Aorta (tissue), 5 donors: ENCODE results near the gene IDH1. TPM values are rescaled to one million over a fixed set of nuclear protein-coding genes. Genes with fewer than 3 reads are reported as not detected.

Experiments
- ATAC-seq: fragments of 200-7000 bp; cut with Tn5 transposase; one replicate; pipeline ENCODE4 v1.9.1; 2022; ENCODE audit warnings: moderate library complexity; ENCODE audit not compliant: low FRiP score
- DNase-seq, 2 donors: peaks; one replicate each; pipeline ENCODE4 v3.0.0-alpha.2; 2020
- H3K27ac ChIP-seq, 2 donors: one replicate each; pipeline ENCODE4 v1.5.1; 2013; ENCODE audit warnings: low read length in 2 of 2, mild to moderate bottlenecking in 2 of 2, moderate library complexity in 2 of 2, control low read depth in 1 of 2, inconsistent platforms in 1 of 2, low read depth in 1 of 2
- H3K27me3 ChIP-seq, 2 donors: one replicate each; pipeline ENCODE4 v1.6.1; 2013; ENCODE audit warnings: control low read depth in 1 of 2, low read length in 1 of 2, mild to moderate bottlenecking in 1 of 2, moderate library complexity in 1 of 2; ENCODE audit not compliant: insufficient read depth in 2 of 2, control insufficient read depth in 1 of 2
- H3K36me3 ChIP-seq, 2 donors: one replicate each; pipeline ENCODE4 v1.6.1; 2013; ENCODE audit warnings: control low read depth in 1 of 2, low read length in 1 of 2, mild to moderate bottlenecking in 1 of 2; ENCODE audit not compliant: insufficient read depth in 2 of 2, control insufficient read depth in 1 of 2
- H3K4me1 ChIP-seq, 2 donors: one replicate each; pipeline ENCODE4 v1.6.1; 2013; ENCODE audit warnings: low read length in 2 of 2, control low read depth in 1 of 2, mild to moderate bottlenecking in 1 of 2, moderate library complexity in 1 of 2; ENCODE audit not compliant: insufficient read depth in 2 of 2, control insufficient read depth in 1 of 2
- H3K4me3 ChIP-seq, 2 donors: one replicate each; pipeline ENCODE4 v1.5.1; 2013; ENCODE audit warnings: low read length in 2 of 2, control low read depth in 1 of 2, mild to moderate bottlenecking in 1 of 2
- H3K9me3 ChIP-seq: one replicate; pipeline ENCODE4 v1.6.1; 2013; ENCODE audit warnings: mild to moderate bottlenecking, low read length; ENCODE audit not compliant: control insufficient read depth
- WGBS, 2 donors: extraction: QIAGEN DNeasy Blood & Tissue Kit; methylation state at CpG; one replicate each; pipeline ENCODE4 v1.1.7; 2013; 5-methylcytosine and 5-hydroxymethylcytosine counted together
- intact Hi-C, 2 donors: fragments of 100-400 bp; cut with DNase I; formaldehyde crosslinking; loops; one replicate each; pipeline versions ENCODE4 v1.14.2 to v1.15.0; 2022
- polyA plus RNA-seq, 2 donors: library from polyadenylated mRNA; stranded (reverse); fragments of 200-250 nt; gene quantifications; one replicate each; pipeline ENCODE4 v1.2.3, GENCODE V29; 2013
- total RNA-seq, 2 donors: library from RNA; stranded (reverse); fragmentation: NEBNext Ultra II Directional; extraction: Animal tissue kit (Norgen Biotek cat#: 25700); gene quantifications; one replicate each; pipeline ENCODE4 v1.2.1, GENCODE V29; 2021
- donor health status: healthy with polysubstance abuse.
- donor health status: Bipolar disorder and iron deficiency.
- donor health status: DM: no; HTN: no; CAD: no.
- donor health status: DM: no; HTN: no; CAD: no.
- donor health status: DM: yes; HTN: yes; CAD: no.

The IDH1 gene
- total and polyA plus RNA-seq, 4 donors = 25.1 to 78.4 (median 54.7) TPM

DNA sequence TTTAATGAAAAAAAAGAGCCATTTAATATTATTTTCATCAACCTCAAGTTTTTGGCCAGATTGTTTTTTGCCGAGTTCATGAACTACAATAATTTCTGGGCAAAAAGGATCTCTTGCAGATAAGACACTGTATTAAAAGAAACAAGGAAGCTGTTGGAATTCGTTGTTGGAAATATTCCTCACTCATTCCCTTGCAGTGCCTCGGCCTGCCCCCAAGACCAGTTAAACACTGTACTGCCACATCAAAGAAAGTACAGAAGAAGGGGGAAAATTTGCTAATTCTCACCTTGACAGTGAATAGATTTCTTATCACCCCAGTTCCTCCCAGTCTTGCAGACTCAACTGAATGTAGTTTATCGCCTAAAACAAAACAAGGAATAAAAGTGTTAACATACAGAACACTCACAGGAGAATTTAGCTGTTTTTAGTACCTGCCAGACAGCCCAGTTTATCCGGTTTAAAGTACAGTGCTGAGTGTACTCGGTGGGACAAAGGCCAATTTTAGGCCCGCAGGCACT lies 1.2 kb downstream of the IDH1 start:
- no peaks in the 10 kb centered on the region for H3K27me3 ChIP-seq
- 0 to 1% methylated on average over 7 of the region's 7 CpGs for WGBS, 2 donors
- H3K9me3 ChIP-seq = no peaks in the 10 kb centered on the region
- H3K27ac ChIP-seq = peak overlapping the region; percentile 52 to 55
- DNase-seq (no peak), ATAC-seq (no peak)
- H3K36me3 ChIP-seq = no peaks in the 10 kb centered on the region
- H3K4me1 ChIP-seq = no peaks in the 10 kb centered on the region
- H3K4me3 ChIP-seq = peak overlapping the region; percentile 51 to 84
- intact Hi-C loops = loop anchor here in 1 of 2 donors (1.0 to 10.0 kb wide), 3 partner anchors 13 to 79 kb away; partner anchors contain the start of gene PIKFYVE

- Histone ChIP-seq H3K4me1 (no peaks in the 10 kb centered on the region), H3K36me3 (no peaks in the 10 kb centered on the region), H3K9me3 (no peaks in the 10 kb centered on the region), H3K27me3 (no peaks in the 10 kb centered on the region), H3K4me3 (no peak overlapping the region), H3K27ac (no peak overlapping the region)
- DNase-seq (no peak), ATAC-seq (no peak)
- intact Hi-C loops = loop anchor here in 1 of 2 donors (10.0 kb wide), 1 partner anchor 78 kb away; no protein-coding TSS in a partner anchor
- WGBS, 2 donors = 78 to 80% methylated on average over 3 of the region's 3 CpGs
Measured at GRCh38 chr2:208252716-208253492, 2.0 kb downstream of the IDH1 start.

- ATAC-seq (no peak), DNase-seq (no peak)
- Histone ChIP-seq H3K36me3 (no peaks in the 10 kb centered on the region), H3K27me3 (no peaks in the 10 kb centered on the region), H3K27ac (no peak overlapping the region), H3K4me1 (no peaks in the 10 kb centered on the region), H3K4me3 (no peak overlapping the region), H3K9me3 (no peaks in the 10 kb centered on the region)
- intact Hi-C loops = loop anchor here in 1 of 2 donors (10.0 kb wide), 1 partner anchor 76 kb away; no protein-coding TSS in a partner anchor
- WGBS, 2 donors = 92 to 93% methylated on average over 4 of the region's 4 CpGs
Measured at GRCh38 chr2:208251098-208251497, 3.8 kb downstream of the IDH1 start.

DNA sequence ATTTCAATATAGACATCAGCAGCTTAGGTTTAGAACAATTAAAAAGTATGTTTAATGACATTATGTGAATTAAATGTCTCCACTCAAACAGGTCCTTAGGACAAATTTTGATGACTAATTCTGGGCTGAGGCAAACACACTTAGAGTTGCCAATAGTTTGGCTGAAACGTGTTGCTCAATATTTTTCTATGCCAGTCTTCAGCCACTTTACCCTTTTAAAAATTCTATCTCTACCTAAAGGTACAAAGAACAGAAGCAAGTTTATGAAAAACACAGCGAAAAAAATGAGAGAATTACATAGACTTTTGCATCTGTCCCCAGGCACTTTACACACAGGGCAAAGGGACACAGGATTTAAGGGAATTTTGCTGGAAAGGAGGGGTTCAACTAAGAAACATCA lies 4.5 kb downstream of the IDH1 start:
- Histone ChIP-seq H3K9me3 (no peaks in the 10 kb centered on the region), H3K27me3 (no peaks in the 10 kb centered on the region), H3K4me1 (no peaks in the 10 kb centered on the region), H3K36me3 (no peaks in the 10 kb centered on the region), H3K4me3 (no peak overlapping the region), H3K27ac (no peak overlapping the region)
- ATAC-seq = no peak
- intact Hi-C loops = loop anchor here in 1 of 2 donors (10.0 kb wide), 1 partner anchor 76 kb away; no protein-coding TSS in a partner anchor
- no peak for DNase-seq
- 54 to 56% methylated on average over 2 of the region's 2 CpGs for WGBS, 2 donors

DNA sequence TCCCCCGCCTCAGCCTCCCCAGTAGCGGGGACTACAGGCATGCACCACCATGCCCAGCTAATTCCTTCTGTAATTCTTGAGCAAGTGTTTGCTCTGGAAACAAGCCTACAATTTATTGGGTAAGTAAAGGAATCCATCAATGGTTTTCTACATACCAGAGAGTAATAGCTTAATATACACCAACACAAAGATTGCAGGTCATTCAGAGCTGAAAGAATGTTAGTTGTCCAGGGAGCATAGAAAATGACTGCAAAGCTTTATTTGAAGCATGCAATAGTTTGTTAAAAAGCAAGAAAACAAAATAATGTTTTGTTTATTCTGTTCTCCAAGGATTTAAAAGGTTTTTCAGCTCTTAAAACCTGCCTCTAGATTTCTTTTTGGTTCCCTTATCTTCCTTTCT lies 5.6 kb downstream of the IDH1 start:
- H3K27ac ChIP-seq = no peak overlapping the region
- no peak overlapping the region for H3K4me3 ChIP-seq
- intact Hi-C loops = no loop called here
- no peaks in the 10 kb centered on the region for H3K27me3 ChIP-seq
- ATAC-seq (no peak), DNase-seq (no peak)
- H3K9me3 ChIP-seq = no peaks in the 10 kb centered on the region
- no peaks in the 10 kb centered on the region for H3K36me3 ChIP-seq
- no peaks in the 10 kb centered on the region for H3K4me1 ChIP-seq
- WGBS, 2 donors = 96 to 97% methylated on average over 2 of the region's 2 CpGs

- ATAC-seq (no peak), DNase-seq (no peak)
- Histone ChIP-seq H3K4me1 (no peaks in the 10 kb centered on the region), H3K4me3 (no peak overlapping the region), H3K27ac (no peak overlapping the region), H3K27me3 (no peaks in the 10 kb centered on the region), H3K36me3 (no peaks in the 10 kb centered on the region), H3K9me3 (no peaks in the 10 kb centered on the region)
- 91 to 93% methylated on average over 3 of the region's 3 CpGs for WGBS, 2 donors
- intact Hi-C loops = no loop called here
Measured at GRCh38 chr2:208248601-208249000, 6.3 kb downstream of the IDH1 start.

- intact Hi-C loops = no loop called here
- Histone ChIP-seq H3K27ac (no peak overlapping the region), H3K4me1 (no peaks in the 10 kb centered on the region), H3K4me3 (no peak overlapping the region), H3K27me3 (no peaks in the 10 kb centered on the region), H3K9me3 (no peaks in the 10 kb centered on the region), H3K36me3 (no peaks in the 10 kb centered on the region)
- WGBS, 2 donors = 97 to 98% methylated on average over 3 of the region's 3 CpGs
- DNase-seq = no peak
- no peak for ATAC-seq
Measured at GRCh38 chr2:208245746-208246145, 9.1 kb downstream of the IDH1 start.

GRCh38 chr2:208244422-208244821 lies 10.4 kb downstream of the IDH1 start:
- ATAC-seq = no peak
- H3K36me3 ChIP-seq = no peaks in the 10 kb centered on the region
- no peaks in the 10 kb centered on the region for H3K4me1 ChIP-seq
- no peaks in the 10 kb centered on the region for H3K27me3 ChIP-seq
- no peak overlapping the region for H3K27ac ChIP-seq
- intact Hi-C loops = no loop called here
- H3K9me3 ChIP-seq = no peaks in the 10 kb centered on the region
- no peak overlapping the region for H3K4me3 ChIP-seq
- DNase-seq = no peak

DNA sequence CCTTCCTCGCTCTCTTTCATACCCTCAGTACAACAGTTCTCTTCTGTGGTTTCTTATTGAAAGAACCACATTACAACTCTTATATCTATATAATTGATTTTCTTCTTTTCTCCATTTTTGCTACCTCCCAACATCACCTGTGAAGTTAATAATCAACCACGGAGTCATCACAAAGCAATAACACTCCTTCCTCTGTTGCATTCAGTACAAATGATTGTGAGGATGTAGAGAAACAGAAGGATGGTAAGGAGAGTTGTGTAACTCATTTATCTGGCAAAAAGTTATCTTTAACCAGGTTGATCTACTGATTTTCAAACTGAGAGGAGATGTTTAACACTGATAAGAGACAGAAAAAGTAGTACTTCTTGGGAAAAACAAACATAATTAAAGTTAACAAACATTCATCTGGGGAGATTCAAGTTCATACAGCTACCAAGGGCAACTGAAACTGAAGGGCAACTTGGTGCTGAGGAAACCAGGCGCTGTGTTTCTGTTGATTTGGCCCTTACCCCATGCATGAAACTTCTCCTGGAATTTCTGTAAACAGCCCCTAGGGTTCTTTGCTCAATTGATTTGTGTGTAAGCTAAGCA lies 14.2 kb downstream of the IDH1 start:
- WGBS, 2 donors = 96 to 97% methylated on average over 3 of the region's 3 CpGs
- H3K27me3 ChIP-seq = no peaks in the 10 kb centered on the region
- H3K4me3 ChIP-seq = no peak overlapping the region
- no peak overlapping the region for H3K27ac ChIP-seq
- no peak for ATAC-seq
- peaks cover 0 to 2% of the 10 kb centered on the region in 2 donors for H3K36me3 ChIP-seq
- intact Hi-C loops = no loop called here
- no peaks in the 10 kb centered on the region for H3K4me1 ChIP-seq
- no peaks in the 10 kb centered on the region for H3K9me3 ChIP-seq
- no peak for DNase-seq
